H1 (cell line): ENCODE results near the gene CSPG5. TPM values are rescaled to one million over a fixed set of nuclear protein-coding genes. Genes with fewer than 3 reads are reported as not detected.

Source experiments
- CTCF ChIA-PET: fragments of 300-600 bp; sonication (Branson Sonifier 250); formaldehyde crosslinking; loops from one replicate; lab custom pipeline; 2021; ENCODE audit not compliant: partially characterized antibody; lab: Charles Lee
- POLR2A ChIA-PET: fragments of 300-600 bp; sonication (Branson Sonifier 250); formaldehyde crosslinking; loops from one replicate; lab custom pipeline; 2021; ENCODE audit warnings: inconsistent platforms; ENCODE audit not compliant: partially characterized antibody; lab: Charles Lee
- DNase-seq, 2 experiments: peaks; one replicate each; pipeline versions ENCODE4 v3.0.0 to v3.0.0-alpha.2; 2010 to 2022; ENCODE audit warnings: low spot score in 2 of 2, low read depth in 1 of 2, mixed read lengths in 1 of 2
- FAIRE-seq: peaks from 2 replicates; lab custom pipeline; 2011; peaks lifted over from hg19 to GRCh38; lab: Jason Lieb, UNC
- H2AFZ ChIP-seq: 2 replicates; pipeline ENCODE4 v1.8.1; 2012; ENCODE audit warnings: low read length, inconsistent platforms
- H2AK5ac ChIP-seq: 2 replicates; pipeline ENCODE4 v1.6.1; 2013; ENCODE audit warnings: low read depth, low read length
- H2BK120ac ChIP-seq: replicated peaks from 2 replicates; pipeline ENCODE3; 2013; ENCODE audit warnings: low read depth, low read length, inconsistent platforms
- H2BK12ac ChIP-seq: 2 replicates; pipeline ENCODE4 v1.6.1; 2013; ENCODE audit warnings: low read depth, low read length
- H2BK15ac ChIP-seq: 2 replicates; pipeline ENCODE4 v1.6.1; 2013; ENCODE audit warnings: low read length
- H2BK20ac ChIP-seq: 2 replicates; pipeline ENCODE4 v1.6.1; 2013; ENCODE audit warnings: low read length
- H2BK5ac ChIP-seq: 2 replicates; pipeline ENCODE4 v1.6.1; 2013; ENCODE audit warnings: low read depth, low read length
- H3K14ac ChIP-seq: 2 replicates; pipeline ENCODE4 v1.6.1; 2013; ENCODE audit warnings: inconsistent platforms; ENCODE audit not compliant: insufficient read length
- H3K18ac ChIP-seq: 2 replicates; pipeline ENCODE4 v1.6.1; 2013; ENCODE audit warnings: low read length; ENCODE audit errors: extremely low read depth
- H3K23ac ChIP-seq: 2 replicates; pipeline ENCODE4 v1.6.1; 2013; ENCODE audit warnings: inconsistent platforms; ENCODE audit not compliant: insufficient read length
- H3K23me2 ChIP-seq: 2 replicates; pipeline ENCODE4 v1.6.1; 2013; ENCODE audit warnings: low read depth, low read length
- H3K27ac ChIP-seq: 2 replicates; pipeline ENCODE4 v1.6.1; 2011; ENCODE audit warnings: low read depth, low read length, inconsistent platforms
- H3K27me3 ChIP-seq, 4 experiments: replicated peaks in 1 of 4; 1 replicate in 1 of 4; 2 replicates in 3 of 4; pipeline versions ENCODE4 v1.6.1 to v1.8.1; 2011 to 2013; ENCODE audit warnings: low read length in 3 of 4, mild to moderate bottlenecking in 3 of 4, inconsistent platforms in 2 of 4, mixed read lengths in 2 of 4, moderate library complexity in 1 of 4; ENCODE audit not compliant: control insufficient read depth in 3 of 4, insufficient read depth in 3 of 4; ENCODE audit errors: extremely low read depth in 1 of 4
- H3K36me3 ChIP-seq, 4 experiments: 2 replicates each; pipeline versions ENCODE4 v1.6.1 to v1.8.1; 2011 to 2013; ENCODE audit warnings: mild to moderate bottlenecking in 4 of 4, low read length in 3 of 4, moderate library complexity in 2 of 4, control low read depth in 1 of 4, inconsistent platforms in 1 of 4; ENCODE audit not compliant: insufficient read depth in 4 of 4, control insufficient read depth in 2 of 4
- H3K4ac ChIP-seq: replicated peaks from 2 replicates; pipeline ENCODE3; 2013; ENCODE audit warnings: low read length, low read depth, mixed read lengths, inconsistent platforms; ENCODE audit not compliant: insufficient read length
- H3K4me1 ChIP-seq, 4 experiments: replicated peaks in 1 of 4; 1 replicate in 1 of 4; 2 replicates in 3 of 4; pipeline versions ENCODE4 v1.6.1 to v1.8.1; 2011 to 2013; ENCODE audit warnings: low read length in 3 of 4, inconsistent platforms in 2 of 4, mixed read lengths in 1 of 4; ENCODE audit not compliant: insufficient read depth in 4 of 4, control insufficient read depth in 3 of 4
- H3K4me2 ChIP-seq, 2 experiments: 2 replicates each; pipeline versions ENCODE4 v1.6.1 to v1.8.1; 2011 to 2013; ENCODE audit warnings: low read depth in 2 of 2, low read length in 2 of 2, control low read depth in 1 of 2, inconsistent platforms in 1 of 2, mild to moderate bottlenecking in 1 of 2; ENCODE audit not compliant: insufficient read depth in 1 of 2
- H3K4me3 ChIP-seq, 4 experiments: fragments of 200-600, 300-600 bp in 1 of 4; sonication (generic), shearing (Covaris generic), sonication (Bioruptor Twin) in 1 of 4; 2 replicates each; pipeline versions ENCODE4 v1.5.1 to v1.8.1; 2011 to 2016; ENCODE audit warnings: low read length in 4 of 4, low read depth in 3 of 4, control low read depth in 2 of 4, inconsistent platforms in 2 of 4, mild to moderate bottlenecking in 2 of 4, mixed read lengths in 1 of 4, moderate library complexity in 1 of 4; ENCODE audit not compliant: insufficient read depth in 2 of 4; ENCODE audit errors: extremely low read depth in 1 of 4
- H3K56ac ChIP-seq: replicated peaks from 2 replicates; pipeline ENCODE3; 2013; ENCODE audit warnings: low read depth, mild to moderate bottlenecking, mixed read lengths, low read length, inconsistent platforms; ENCODE audit not compliant: insufficient read length
- H3K79me1 ChIP-seq: 2 replicates; pipeline ENCODE4 v1.6.1; 2013; ENCODE audit warnings: low read depth, low read length, control low read depth
- H3K79me2 ChIP-seq, 2 experiments: 2 replicates each; pipeline versions ENCODE4 v1.6.1 to v1.8.1; 2012 to 2013; ENCODE audit warnings: low read length in 2 of 2, mild to moderate bottlenecking in 2 of 2, inconsistent platforms in 1 of 2; ENCODE audit not compliant: insufficient read depth in 2 of 2, control insufficient read depth in 1 of 2
- H3K9ac ChIP-seq, 4 experiments: replicated peaks in 1 of 4; 1 replicate in 1 of 4; 2 replicates in 3 of 4; pipeline versions ENCODE4 v1.6.1 to v1.8.1; 2011 to 2013; ENCODE audit warnings: low read depth in 3 of 4, low read length in 3 of 4, control low read depth in 2 of 4, mild to moderate bottlenecking in 2 of 4, moderate library complexity in 2 of 4, inconsistent platforms in 1 of 4; ENCODE audit errors: extremely low read depth in 1 of 4
- H3K9me3 ChIP-seq, 2 experiments: 2 replicates each; pipeline versions ENCODE4 v1.6.1 to v1.8.1; 2012 to 2013; ENCODE audit warnings: mild to moderate bottlenecking in 2 of 2, moderate library complexity in 2 of 2, control low read depth in 1 of 2, inconsistent platforms in 1 of 2, low read depth in 1 of 2, low read length in 1 of 2, mixed read lengths in 1 of 2; ENCODE audit not compliant: insufficient read depth in 2 of 2
- H4K20me1 ChIP-seq, 2 experiments: replicated peaks in 1 of 2; 2 replicates each; pipeline versions ENCODE3 to v1.8.1; 2011 to 2013; ENCODE audit warnings: inconsistent platforms in 2 of 2, low read length in 2 of 2, mild to moderate bottlenecking in 1 of 2; ENCODE audit not compliant: insufficient read depth in 2 of 2, control insufficient read depth in 1 of 2
- H4K5ac ChIP-seq: 2 replicates; pipeline ENCODE4 v1.6.1; 2013; ENCODE audit warnings: low read length, low read depth, mixed read lengths, inconsistent platforms; ENCODE audit not compliant: insufficient read length
- H4K8ac ChIP-seq: 2 replicates; pipeline ENCODE4 v1.8.0; 2013; ENCODE audit warnings: mild to moderate bottlenecking, moderate library complexity, low read length, inconsistent platforms; ENCODE audit not compliant: insufficient read depth; ENCODE audit errors: extremely low read depth
- H4K91ac ChIP-seq: replicated peaks from 2 replicates; pipeline ENCODE3; 2013; ENCODE audit warnings: low read length, mixed read lengths, inconsistent platforms; ENCODE audit not compliant: insufficient read length
- CBX5 ChIP-seq: fragments of 300-800, 300-1000 bp; sonication (generic); IDR thresholded peaks from 2 replicates; pipeline ENCODE4 v1.7.1; 2016; ENCODE audit warnings: antibody characterized with exemption, low read length, low read depth
- EP300 ChIP-seq, 2 experiments: IDR thresholded peaks; 1 replicate in 1 of 2; 2 replicates in 1 of 2; pipeline ENCODE4 v1.6.1; 2011 to 2012; ENCODE audit warnings: low read depth in 2 of 2, low read length in 2 of 2, mild to moderate bottlenecking in 2 of 2, borderline replicate concordance in 1 of 2, inconsistent platforms in 1 of 2, moderate library complexity in 1 of 2
- GABPA ChIP-seq: IDR thresholded peaks from 2 replicates; pipeline ENCODE4 v1.6.1; 2011; ENCODE audit warnings: mild to moderate bottlenecking, low read length, moderate library complexity, borderline replicate concordance; ENCODE audit not compliant: insufficient read depth
- KDM5A ChIP-seq: fragments of 200-600 bp; IDR thresholded peaks from 2 replicates; pipeline ENCODE4 v1.7.1; 2012; ENCODE audit warnings: mild to moderate bottlenecking, low read length, inconsistent platforms, mixed read lengths
- POLR2AphosphoS5 ChIP-seq: IDR thresholded peaks from 2 replicates; pipeline ENCODE4 v1.6.1; 2011; ENCODE audit warnings: low read depth, low read length
- RAD21 ChIP-seq, 2 experiments: IDR thresholded peaks in 1 of 2; conservative IDR thresholded peaks in 1 of 2; 2 replicates each; pipeline ENCODE4 v1.6.1; 2011; ENCODE audit warnings: low read depth in 2 of 2, low read length in 2 of 2, improper control_type of control experiment in 1 of 2, inconsistent platforms in 1 of 2, mild to moderate bottlenecking in 1 of 2, moderate library complexity in 1 of 2
- SAP30 ChIP-seq: fragments of 300-600 bp; sonication (generic); IDR thresholded peaks from 2 replicates; pipeline ENCODE4 v1.7.1; 2012; ENCODE audit warnings: low read length, moderate library complexity, mild to moderate bottlenecking, inconsistent platforms; ENCODE audit not compliant: insufficient read depth, insufficient replicate concordance
- SP2 ChIP-seq: IDR thresholded peaks from 2 replicates; pipeline ENCODE4 v1.6.1; 2012; ENCODE audit warnings: mild to moderate bottlenecking, low read length, inconsistent platforms
- TBP ChIP-seq: IDR thresholded peaks from 2 replicates; pipeline ENCODE4 v1.6.1; 2011; ENCODE audit warnings: low read depth, low read length, improper control_type of control experiment
- YY1 ChIP-seq: IDR thresholded peaks from 2 replicates; pipeline ENCODE4 v1.6.1; 2011; ENCODE audit warnings: low read depth, mild to moderate bottlenecking, low read length
- WGBS, 2 experiments: shearing (Covaris generic) in 1 of 2; methylation state at CpG; one replicate each; pipeline versions ENCODE4 v1.1.6 to v1.1.7; 2013 to 2015; ENCODE audit warnings: low lambda C conversion rate in 2 of 2, mixed read lengths in 2 of 2, inconsistent platforms in 1 of 2, low coverage in 1 of 2, missing lambda C conversion rate in 1 of 2; ENCODE audit not compliant: insufficient replicate concordance in 2 of 2, insufficient coverage in 1 of 2, insufficient read length in 1 of 2; ENCODE audit errors: extremely low coverage in 1 of 2, missing lambda C conversion rate in 1 of 2; 5-methylcytosine and 5-hydroxymethylcytosine counted together
- polyA plus RNA-seq, 7 experiments: library from polyadenylated mRNA; depleted of rRNA in 3 of 7; stranded (reverse) in 5 of 7; unstranded in 2 of 7; fragments of >200 nt in 5 of 7; fragments of 200-250 nt in 2 of 7; gene quantifications; 1 replicate in 5 of 7; 2 replicates in 1 of 7; 4 replicates in 1 of 7; pipeline versions ENCODE4 v1.2.1 to v1.2.3, GENCODE V29; 2011 to 2013; ENCODE audit warnings: missing spikeins in 2 of 7, mixed read lengths in 2 of 7
- total RNA-seq: library from RNA; stranded (reverse); fragmentation: NEBNext Ultra II Directional; extraction: Animal tissue kit (Norgen Biotek cat#: 25700); gene quantifications from 2 replicates; pipeline ENCODE4 v1.2.1, GENCODE V29; 2021
- TF ChIP-seq, protein P1 (sequence below), 3 experiments: IDR thresholded peaks; 1 replicate in 2 of 3; 2 replicates in 1 of 3; pipeline versions ENCODE4 v1.5.1 to v1.6.1; 2011; ENCODE audit warnings: low read length in 3 of 3, mild to moderate bottlenecking in 3 of 3, inconsistent platforms in 2 of 3, low read depth in 1 of 3, moderate library complexity in 1 of 3; ENCODE audit not compliant: insufficient read depth in 1 of 3; ENCODE audit errors: control extremely low read depth in 1 of 3

Gene CSPG5
- total and polyA plus RNA-seq, 2 of the 8 experiments (the other 6 are each of a cell fraction or from before 2014, with no cell fraction given), result 2.1 to 7.4 TPM

DNA sequence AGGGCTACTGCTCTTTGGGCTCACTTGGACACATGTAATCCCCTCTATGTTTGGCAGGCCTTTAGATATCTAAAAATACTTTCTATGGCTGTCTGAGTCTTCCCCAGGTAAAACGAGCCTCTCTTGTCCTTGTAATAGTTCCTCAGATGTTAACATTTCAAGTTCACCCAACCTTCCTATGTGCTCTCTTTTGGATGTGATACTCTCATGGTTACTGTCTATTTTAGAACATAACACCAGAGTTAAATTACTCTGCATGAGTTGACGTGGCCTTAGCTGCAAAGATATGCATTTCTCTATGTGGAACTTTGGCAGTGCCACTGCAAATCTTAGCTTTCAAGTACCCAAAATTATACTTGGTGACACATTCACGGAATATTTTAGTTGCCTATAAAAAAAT is 31.9 kb upstream of the CSPG5 start:
- Histone ChIP-seq H3K27me3 (no peaks in the 10 kb centered on the region), H2AFZ (no peak overlapping the region), H3K4me1 (no peaks in the 10 kb centered on the region), H3K9me3 (no peaks in the 10 kb centered on the region), H3K36me3 (peaks cover 30 to 78% (median 60%) of the 10 kb centered on the region in 4 experiments), H3K27ac (no peak overlapping the region), H3K14ac (no peak overlapping the region), H3K23me2 (no peaks in the 10 kb centered on the region), H4K20me1 (peaks cover 0 to 3% of the 10 kb centered on the region in 2 experiments), H3K18ac (no peak overlapping the region), H2BK12ac (no peak overlapping the region), H3K9ac (no peak overlapping the region), H2BK120ac (no peak overlapping the region), H3K79me1 (no peaks in the 10 kb centered on the region), H4K8ac (no peak overlapping the region), H2BK20ac (no peak overlapping the region), H3K4ac (no peak overlapping the region), H3K79me2 (no peaks in the 10 kb centered on the region), H3K4me2 (no peak overlapping the region), H3K56ac (no peak overlapping the region), H2BK15ac (no peak overlapping the region), H2AK5ac (no peak overlapping the region), H4K5ac (no peak overlapping the region), H3K23ac (no peak overlapping the region), H3K4me3 (no peak overlapping the region), H2BK5ac (no peak overlapping the region), H4K91ac (no peak overlapping the region)
- DNase-seq (no peak), FAIRE-seq (no peak)
- ChIA-PET CTCF (interaction anchor here (0.7 to 1.1 kb wide), 2 partner anchors 22 to 88 kb away, joined by 3 read pairs; no protein-coding TSS in a partner anchor), POLR2A (no interaction called here)
- WGBS, 2 experiments, result 96% methylated on average over 3 of the region's 3 CpGs; no CpG with 5 or more reads in 1 of the 2 experiments
- TF ChIP-seq YY1, result no peak
- TF ChIP-seq GABPA, result no peak
- TF ChIP-seq SP2, result no peak
- TF ChIP-seq TBP, result no peak
- TF ChIP-seq CBX5, result no peak
- TF ChIP-seq, protein P1, sequence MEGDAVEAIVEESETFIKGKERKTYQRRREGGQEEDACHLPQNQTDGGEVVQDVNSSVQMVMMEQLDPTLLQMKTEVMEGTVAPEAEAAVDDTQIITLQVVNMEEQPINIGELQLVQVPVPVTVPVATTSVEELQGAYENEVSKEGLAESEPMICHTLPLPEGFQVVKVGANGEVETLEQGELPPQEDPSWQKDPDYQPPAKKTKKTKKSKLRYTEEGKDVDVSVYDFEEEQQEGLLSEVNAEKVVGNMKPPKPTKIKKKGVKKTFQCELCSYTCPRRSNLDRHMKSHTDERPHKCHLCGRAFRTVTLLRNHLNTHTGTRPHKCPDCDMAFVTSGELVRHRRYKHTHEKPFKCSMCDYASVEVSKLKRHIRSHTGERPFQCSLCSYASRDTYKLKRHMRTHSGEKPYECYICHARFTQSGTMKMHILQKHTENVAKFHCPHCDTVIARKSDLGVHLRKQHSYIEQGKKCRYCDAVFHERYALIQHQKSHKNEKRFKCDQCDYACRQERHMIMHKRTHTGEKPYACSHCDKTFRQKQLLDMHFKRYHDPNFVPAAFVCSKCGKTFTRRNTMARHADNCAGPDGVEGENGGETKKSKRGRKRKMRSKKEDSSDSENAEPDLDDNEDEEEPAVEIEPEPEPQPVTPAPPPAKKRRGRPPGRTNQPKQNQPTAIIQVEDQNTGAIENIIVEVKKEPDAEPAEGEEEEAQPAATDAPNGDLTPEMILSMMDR (IDR thresholded peaks at IDR 0.05; ENCODE audit: control extremely low read depth in 1 of 3, insufficient read depth in 1 of 3, low read depth in 1 of 3, low read length in 3 of 3), result no peak
- TF ChIP-seq POLR2AphosphoS5, result no peak
- no peak for TF ChIP-seq RAD21 (IDR thresholded peaks at IDR 0.05 in 1 of 2, conservative IDR thresholded peaks at IDR 0.05 in 1 of 2; ENCODE audit: low read depth in 2 of 2, low read length in 2 of 2)
- TF ChIP-seq EP300 (IDR thresholded peaks at IDR 0.05; ENCODE audit: borderline replicate concordance in 1 of 2, low read depth in 2 of 2, low read length in 2 of 2), result no peak
- no peak for TF ChIP-seq SAP30
- no peak for TF ChIP-seq KDM5A
